GM12891 (cell line): ENCODE measurements around the gene STXBP4.

Experiments used
- PAX5 ChIP-seq: IDR thresholded peaks from 2 replicates; pipeline ENCODE4 v1.6.1; 2011; ENCODE audit warnings: low read length, moderate library complexity, mild to moderate bottlenecking; ENCODE audit not compliant: insufficient read depth, severe bottlenecking
- POLR2A ChIP-seq: IDR thresholded peaks from 2 replicates; pipeline ENCODE4 v1.6.1; 2011; ENCODE audit warnings: low read depth, low read length, control low read depth
- POLR2AphosphoS5 ChIP-seq: IDR thresholded peaks from 2 replicates; pipeline ENCODE4 v1.6.1; 2011; ENCODE audit warnings: low read depth, low read length, control low read depth
- POU2F2 ChIP-seq: IDR thresholded peaks from 2 replicates; pipeline ENCODE4 v1.6.1; 2011; ENCODE audit warnings: low read depth, mild to moderate bottlenecking, control low read depth, low read length, moderate library complexity
- SPI1 ChIP-seq: IDR thresholded peaks from 2 replicates; pipeline ENCODE4 v1.6.1; 2011; ENCODE audit warnings: low read depth, low read length, control low read depth
- TAF1 ChIP-seq: IDR thresholded peaks from 2 replicates; pipeline ENCODE4 v1.6.1; 2011; ENCODE audit warnings: low read depth, low read length, control low read depth

- no peak for TF ChIP-seq TAF1
- TF ChIP-seq POLR2A: no peak
- no peak for TF ChIP-seq POLR2AphosphoS5
- TF ChIP-seq POU2F2: no peak
- no peak for TF ChIP-seq PAX5
- no peak for TF ChIP-seq SPI1
Observed at GRCh38 chr17:54980375-54980774, 11.8 kb downstream of the STXBP4 start.
